Activated CD4-positive, alpha-beta T cell treated with anti-CD3 and anti-CD28 coated beads, Interleukin-2, amount 50 U/mL, for 1 hour (primary cell): ENCODE measurements around the gene STARD4.

ENCODE experiments used
- DNase-seq: peaks from one replicate; pipeline ENCODE4 v3.0.0-alpha.2; 2020

The STARD4 gene

GRCh38 chr5:111520908-111521307, 8.6 kb upstream of the STARD4 start:
- no peak for DNase-seq

GRCh38 chr5:111518777-111519176, 6.4 kb upstream of the STARD4 start:
- no peak for DNase-seq

DNA sequence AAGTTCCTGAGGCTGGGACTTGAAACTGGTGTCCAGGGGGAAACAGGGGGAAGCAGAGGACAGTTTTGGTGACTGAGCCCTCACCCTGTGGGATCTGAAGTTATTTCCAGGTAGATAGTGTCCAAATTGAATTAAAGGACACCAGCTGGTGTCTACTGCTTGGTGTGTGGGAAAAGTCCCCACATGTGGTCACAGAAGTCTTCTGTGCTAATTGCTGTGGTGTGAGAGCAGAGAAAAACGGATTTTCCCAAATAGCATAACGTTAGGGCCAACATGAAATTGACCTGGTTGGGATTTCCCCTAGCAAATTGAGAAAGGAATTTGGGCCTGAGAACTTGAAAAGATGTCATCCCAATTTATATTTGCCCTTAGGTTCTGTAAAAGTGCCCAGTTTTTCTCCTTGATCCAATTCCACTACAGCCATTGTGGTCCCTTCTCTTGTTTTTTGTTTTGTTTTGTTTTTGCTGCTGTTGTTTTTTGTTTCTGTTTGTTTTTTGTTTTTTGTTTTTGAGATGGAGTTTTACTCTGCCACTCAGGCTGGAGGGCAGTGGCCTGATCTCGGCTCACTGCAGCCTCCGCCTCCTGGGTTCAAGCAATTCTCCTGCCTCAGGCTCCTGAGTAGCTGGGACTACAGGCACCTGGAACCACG, 5.6 kb upstream of the STARD4 start:
- DNase-seq: no peak

DNA sequence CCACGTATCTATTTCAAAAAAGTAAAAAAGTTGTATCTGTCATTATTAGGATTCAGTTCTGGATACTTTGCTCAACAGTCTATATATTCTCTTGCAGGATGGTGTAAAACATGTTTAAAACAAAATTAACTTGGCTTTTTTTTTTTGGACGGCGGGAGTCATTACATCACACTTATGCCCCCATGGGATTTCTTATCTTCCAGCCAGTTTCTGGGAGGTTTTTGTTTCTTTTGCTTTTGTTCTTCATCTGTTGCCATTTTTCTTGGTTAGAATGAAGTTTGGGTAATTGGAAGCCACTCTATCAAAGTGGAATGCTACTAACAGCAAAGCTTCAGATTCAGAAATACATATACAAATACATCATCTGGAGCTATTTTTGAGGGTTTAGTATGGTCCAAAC, 1.8 kb upstream of the STARD4 start:
- no peak for DNase-seq

DNA sequence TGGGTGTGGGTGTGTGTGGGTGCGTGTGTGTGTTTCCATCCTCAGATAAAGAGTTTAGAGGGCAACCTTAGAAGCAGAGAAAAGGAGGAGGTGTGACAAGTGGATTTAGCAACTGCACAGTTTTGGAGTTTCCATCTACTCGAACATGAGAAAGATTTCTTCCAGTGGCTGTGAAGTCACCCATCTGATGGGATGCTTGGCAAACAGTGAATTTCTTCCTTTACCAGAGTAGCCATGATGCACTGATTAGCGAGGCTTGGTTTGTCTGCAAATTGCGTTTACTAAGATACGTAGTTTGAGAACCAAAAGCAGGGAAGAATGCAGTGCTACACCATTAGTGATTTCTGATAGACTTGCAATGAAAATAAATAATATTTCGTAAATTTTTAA, 791 bp upstream of the STARD4 start:
- no peak for DNase-seq

DNA sequence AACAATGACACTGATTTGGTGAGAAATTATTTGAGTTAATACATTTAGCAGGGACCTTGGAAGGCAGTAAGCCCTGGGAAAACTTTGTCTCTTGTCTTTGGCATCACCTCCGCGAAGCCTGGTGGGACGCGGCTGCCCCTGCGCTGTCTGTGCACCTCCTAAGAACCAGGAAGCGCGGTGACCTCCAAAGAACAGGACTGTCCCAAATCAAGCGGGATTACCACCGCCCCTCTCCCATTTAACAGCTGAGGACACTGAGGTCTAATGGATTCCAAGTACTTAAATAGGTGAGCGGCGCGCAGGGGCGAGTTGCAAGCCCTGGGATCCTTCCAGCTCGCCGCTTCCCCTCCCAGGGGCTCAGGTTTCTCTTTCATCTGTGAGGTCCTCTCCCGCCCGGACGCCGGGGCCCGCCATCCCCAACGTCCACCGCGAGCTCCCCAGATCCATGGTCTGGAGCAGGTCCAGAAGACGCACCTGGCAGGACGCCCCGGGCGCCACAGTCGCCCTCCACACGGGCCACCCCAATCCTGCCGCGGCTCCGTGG, 432 bp downstream of the STARD4 start:
- no peak for DNase-seq

GRCh38 chr5:111511174-111511830, 1.0 kb downstream of the STARD4 start:
- DNase-seq: no peak

DNA sequence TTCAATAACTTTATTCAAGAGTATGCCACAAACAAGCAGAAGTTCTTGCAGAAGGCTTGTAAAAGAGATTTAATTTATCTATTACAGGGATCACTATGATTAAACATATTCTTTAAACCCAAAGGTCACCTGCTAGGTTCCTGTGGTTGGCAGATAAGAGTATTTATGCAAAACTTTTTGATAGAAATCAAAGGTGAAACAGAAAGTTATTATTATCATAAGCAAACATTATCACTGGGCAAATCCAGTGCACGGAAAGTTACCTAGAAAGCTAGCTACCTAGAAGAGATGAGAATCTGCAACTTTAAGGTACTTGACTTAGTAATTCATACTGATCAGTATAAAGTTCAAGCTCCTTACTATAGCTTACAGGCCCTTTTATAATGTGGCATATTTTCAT, 3.2 kb downstream of the STARD4 start:
- no peak for DNase-seq

GRCh38 chr5:111507276-111507675, 5.1 kb downstream of the STARD4 start:
- DNase-seq: no peak

- no peak for DNase-seq
Observed at GRCh38 chr5:111505096-111505495, 7.2 kb downstream of the STARD4 start.

GRCh38 chr5:111502956-111503355, 9.4 kb downstream of the STARD4 start:
- DNase-seq: no peak

GRCh38 chr5:111498346-111498745, 14.0 kb downstream of the STARD4 start:
- no peak for DNase-seq

DNA sequence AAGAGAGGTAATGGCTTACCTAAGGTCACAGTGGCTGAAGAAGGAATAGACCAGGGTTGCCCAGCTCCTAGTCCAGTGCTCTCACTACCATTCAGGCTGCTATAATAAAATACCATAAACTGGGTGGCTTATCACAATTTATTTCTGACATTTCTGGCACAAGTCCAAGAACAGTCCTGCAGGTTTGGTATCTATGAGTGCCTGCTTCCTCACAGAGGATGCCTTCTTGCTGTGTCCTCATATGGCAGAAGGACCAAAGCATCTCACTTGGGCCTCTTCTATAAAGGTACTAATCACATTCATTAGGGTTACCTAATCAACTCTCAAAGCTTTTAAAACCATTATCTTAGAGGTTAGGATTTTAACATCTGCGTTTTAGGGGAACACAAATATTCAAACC, 17.2 kb downstream of the STARD4 start:
- no peak for DNase-seq

DNA sequence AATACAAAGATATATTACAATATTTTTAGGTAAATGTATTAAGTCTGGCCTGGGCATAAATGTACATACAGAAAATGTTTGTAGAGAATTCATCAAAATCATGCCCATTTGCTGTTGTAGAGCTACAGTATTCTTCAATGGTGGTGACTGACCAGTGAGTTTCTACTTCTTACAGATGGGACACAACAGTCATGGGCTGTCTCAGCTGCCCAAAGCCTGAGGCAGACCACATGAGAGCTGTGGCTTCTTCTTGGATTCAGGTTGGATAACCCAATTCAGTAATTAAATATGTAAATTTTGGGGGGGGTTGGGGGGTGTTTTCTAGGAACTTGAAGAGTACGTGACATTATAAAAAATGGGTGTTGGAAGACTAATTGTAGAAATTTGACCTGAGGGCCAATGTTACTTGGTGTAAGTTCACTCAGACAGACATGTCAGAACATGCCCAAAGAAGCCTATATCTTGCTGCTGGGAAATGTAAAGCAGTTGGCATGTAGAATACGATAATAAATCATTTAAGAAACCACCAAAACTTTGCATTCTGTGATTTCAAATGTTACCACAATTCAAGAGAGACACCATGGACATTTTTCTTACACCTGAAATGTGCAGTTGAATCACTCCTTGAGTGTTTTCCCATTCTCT, 17.9 kb downstream of the STARD4 start:
- no peak for DNase-seq

- DNase-seq: no peak
Observed at GRCh38 chr5:111493031-111493430, 19.3 kb downstream of the STARD4 start.

- no peak for DNase-seq
Observed at GRCh38 chr5:111488353-111488752, 24.0 kb downstream of the STARD4 start.

- DNase-seq: no peak
Observed at GRCh38 chr5:111486926-111487325, 25.4 kb downstream of the STARD4 start.

GRCh38 chr5:111486055-111486454, 26.3 kb downstream of the STARD4 start:
- no peak for DNase-seq

DNA sequence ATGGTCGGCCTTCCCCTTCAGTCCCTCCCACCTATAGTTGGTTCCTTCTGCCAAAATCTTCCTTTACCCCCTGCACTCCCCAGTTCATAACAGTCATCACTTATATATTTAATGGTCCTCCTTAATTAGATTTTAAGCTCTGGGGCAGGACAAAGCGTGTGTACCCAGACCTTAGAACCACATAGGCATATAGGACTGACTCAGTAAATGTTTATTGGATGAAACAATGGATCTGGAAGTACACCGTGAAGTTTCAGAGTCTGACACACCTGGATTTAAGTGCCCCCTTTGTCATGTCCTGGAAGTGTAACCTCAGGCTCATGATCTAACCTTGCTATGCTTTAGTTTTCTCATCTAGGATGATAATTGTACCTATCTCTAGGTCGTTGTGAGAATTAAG, 32.0 kb downstream of the STARD4 start:
- no peak for DNase-seq

GRCh38 chr5:111478898-111479297, 33.4 kb downstream of the STARD4 start:
- no peak for DNase-seq

DNA sequence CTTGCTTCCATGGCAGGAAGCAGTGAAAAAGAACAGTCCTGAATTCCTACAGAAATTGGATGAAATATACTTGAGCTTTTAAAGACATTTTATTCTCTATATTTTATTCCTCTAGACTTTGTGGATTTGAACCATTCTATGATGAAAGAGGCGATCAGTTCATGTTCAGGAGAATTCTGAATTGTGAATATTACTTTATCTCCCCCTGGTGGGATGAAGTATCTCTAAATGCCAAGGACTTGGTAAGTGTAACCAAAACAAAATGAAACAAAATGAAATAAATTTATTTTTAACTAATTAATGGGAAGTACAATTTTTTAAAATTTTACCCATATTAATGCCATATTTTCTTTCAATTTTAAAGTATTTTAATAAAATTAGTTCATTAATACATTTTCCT, 34.1 kb downstream of the STARD4 start:
- DNase-seq: no peak

GRCh38 chr5:111472579-111472978, 39.8 kb downstream of the STARD4 start:
- DNase-seq: no peak

- no peak for DNase-seq
Observed at GRCh38 chr5:111472096-111472495, 40.2 kb downstream of the STARD4 start.

DNA sequence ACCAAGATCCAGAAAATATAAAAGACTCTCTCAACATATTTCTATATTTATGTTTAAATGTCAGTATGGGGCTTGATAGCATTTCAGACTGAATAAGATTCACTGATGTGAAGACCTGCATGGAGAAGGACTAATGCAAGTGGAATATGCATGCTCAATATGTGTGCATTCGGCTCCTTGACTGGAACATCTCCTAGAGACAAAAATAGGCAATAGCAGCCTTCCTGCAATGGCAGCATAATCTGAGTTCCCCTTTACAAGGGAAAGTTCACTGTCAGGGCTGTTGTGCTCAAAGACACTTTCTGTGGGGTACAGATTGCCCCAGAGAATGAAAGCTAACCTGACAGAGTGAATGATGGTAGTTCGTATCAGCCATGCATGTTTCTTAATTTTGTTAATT, 42.4 kb downstream of the STARD4 start:
- DNase-seq: no peak
